IMR-90 (cell line): Measurements from ENCODE around the gene ZNF521. TPM values are rescaled to one million over a fixed set of nuclear protein-coding genes. Genes with fewer than 3 reads are reported as not detected.

Experiments used
- ATAC-seq: fragments of 200-7000 bp; cut with Tn5 transposase; 2 replicates; pipeline ENCODE4 v1.9.1; 2020; ENCODE audit warnings: low read depth, mild to moderate bottlenecking, moderate library complexity
- BruUV-seq: library from RNA; stranded (reverse); fragments of 400-500 nt; replicated peaks from 2 replicates; lab custom pipeline; 2021; lab: Mats Ljungman, UMichigan
- CTCF ChIA-PET: fragments of 300-600 bp; formaldehyde crosslinking; extraction: SDS; loops from one replicate; lab custom pipeline; 2021; ENCODE audit warnings: antibody characterized with exemption; lab: Yijun Ruan, JAX
- POLR2A ChIA-PET: fragments of 300-600 bp; sonication (Branson Sonifier 250); formaldehyde crosslinking; loops from one replicate; lab custom pipeline; 2022; ENCODE audit warnings: antibody characterized with exemption; ENCODE audit not compliant: unreplicated experiment; lab: Charles Lee
- DNase-seq: peaks from one replicate; pipeline ENCODE4 v3.0.0; 2013
- H2AFZ ChIP-seq: replicated peaks from 2 replicates; pipeline ENCODE3; 2013; ENCODE audit warnings: low read length, mild to moderate bottlenecking; ENCODE audit not compliant: poor library complexity
- H2AK5ac ChIP-seq: 2 replicates; pipeline ENCODE4 v1.6.1; 2013; ENCODE audit warnings: low read depth, low read length, inconsistent platforms
- H2AK9ac ChIP-seq: replicated peaks from 2 replicates; pipeline ENCODE3; 2013; ENCODE audit warnings: mild to moderate bottlenecking, low read depth, low read length, moderate library complexity; ENCODE audit not compliant: poor library complexity
- H2BK120ac ChIP-seq: 2 replicates; pipeline ENCODE4 v1.6.1; 2013; ENCODE audit warnings: low read depth, low read length, inconsistent platforms
- H2BK15ac ChIP-seq: 3 replicates; pipeline ENCODE4 v1.6.1; 2013; ENCODE audit warnings: low read depth, low read length, inconsistent platforms
- H2BK20ac ChIP-seq: 2 replicates; pipeline ENCODE4 v1.6.1; 2013; ENCODE audit warnings: low read depth, mild to moderate bottlenecking, inconsistent platforms, low read length, moderate library complexity
- H2BK5ac ChIP-seq: 2 replicates; pipeline ENCODE4 v1.6.1; 2013; ENCODE audit warnings: mild to moderate bottlenecking, low read depth, low read length, inconsistent platforms; ENCODE audit not compliant: poor library complexity, severe bottlenecking
- H3K14ac ChIP-seq: replicated peaks from 2 replicates; pipeline ENCODE4 v1.6.1; 2013; ENCODE audit warnings: low read depth, low read length, inconsistent platforms
- H3K18ac ChIP-seq: 2 replicates; pipeline ENCODE4 v1.6.1; 2013; ENCODE audit warnings: low read depth, low read length, control low read depth
- H3K23ac ChIP-seq: 2 replicates; pipeline ENCODE4 v1.6.1; 2013; ENCODE audit warnings: low read depth, low read length, inconsistent platforms
- H3K27ac ChIP-seq: 2 replicates; pipeline ENCODE4 v1.5.1; 2013; ENCODE audit warnings: mild to moderate bottlenecking, control low read depth, low read length; ENCODE audit not compliant: insufficient read depth
- H3K27me3 ChIP-seq: 2 replicates; pipeline ENCODE4 v1.6.1; 2013; ENCODE audit warnings: low read length; ENCODE audit not compliant: control insufficient read depth, insufficient read depth
- H3K36me3 ChIP-seq: 2 replicates; pipeline ENCODE4 v1.6.1; 2013; ENCODE audit warnings: low read length, mixed read lengths; ENCODE audit not compliant: control insufficient read depth, insufficient read depth
- H3K4ac ChIP-seq: 2 replicates; pipeline ENCODE4 v1.6.1; 2013; ENCODE audit warnings: low read depth, low read length, inconsistent platforms
- H3K4me1 ChIP-seq: 2 replicates; pipeline ENCODE4 v1.6.1; 2013; ENCODE audit warnings: low read length, mixed read lengths; ENCODE audit not compliant: control insufficient read depth, insufficient read depth
- H3K4me2 ChIP-seq: 2 replicates; pipeline ENCODE4 v1.6.1; 2013; ENCODE audit warnings: low read depth, mild to moderate bottlenecking, control low read depth, low read length, moderate library complexity
- H3K4me3 ChIP-seq: 2 replicates; pipeline ENCODE4 v1.5.1; 2013; ENCODE audit warnings: low read depth, mild to moderate bottlenecking, control low read depth, low read length, moderate library complexity; ENCODE audit not compliant: insufficient read depth
- H3K56ac ChIP-seq: 2 replicates; pipeline ENCODE4 v1.6.1; 2013; ENCODE audit warnings: low read length, inconsistent platforms; ENCODE audit not compliant: insufficient read depth; ENCODE audit errors: extremely low read depth
- H3K79me1 ChIP-seq, 2 experiments: 2 replicates each; pipeline ENCODE4 v1.6.1; 2013; ENCODE audit warnings: low read length in 2 of 2, inconsistent platforms in 1 of 2, low read depth in 1 of 2
- H3K9ac ChIP-seq: 2 replicates; pipeline ENCODE4 v1.6.1; 2013; ENCODE audit warnings: low read depth, low read length, control low read depth
- H3K9me1 ChIP-seq: 2 replicates; pipeline ENCODE4 v1.6.1; 2013; ENCODE audit warnings: low read length, inconsistent platforms; ENCODE audit not compliant: insufficient read depth
- H3K9me3 ChIP-seq: 2 replicates; pipeline ENCODE4 v1.6.1; 2013; ENCODE audit warnings: low read length; ENCODE audit not compliant: control insufficient read depth, insufficient read depth
- H4K20me1 ChIP-seq: 2 replicates; pipeline ENCODE4 v1.6.1; 2013; ENCODE audit warnings: low read length, inconsistent platforms; ENCODE audit not compliant: insufficient read depth
- H4K5ac ChIP-seq: 2 replicates; pipeline ENCODE4 v1.6.1; 2013; ENCODE audit warnings: mild to moderate bottlenecking, low read depth, low read length, control low read depth
- H4K8ac ChIP-seq, 2 experiments: 2 replicates each; pipeline ENCODE4 v1.6.1; 2013; ENCODE audit warnings: low read depth in 2 of 2, low read length in 2 of 2, control low read depth in 1 of 2, inconsistent platforms in 1 of 2
- H4K91ac ChIP-seq: 2 replicates; pipeline ENCODE4 v1.6.1; 2013; ENCODE audit warnings: low read depth, low read length, inconsistent platforms; ENCODE audit not compliant: insufficient read depth
- USF2 ChIP-seq: fragments of 150-350 bp; IDR thresholded peaks from 2 replicates; pipeline ENCODE4 v1.6.1; 2017; ENCODE audit warnings: mild to moderate bottlenecking, antibody characterized with exemption, low read length, low read depth
- WGBS, 2 experiments: methylation state at CpG; one replicate each; pipeline versions ENCODE4 v1.1.5 to v1.1.7; 2013; ENCODE audit warnings: missing lambda C conversion rate in 2 of 2; ENCODE audit not compliant: insufficient read length in 1 of 2; ENCODE audit errors: extremely low coverage in 2 of 2; 5-methylcytosine and 5-hydroxymethylcytosine counted together
- dilution Hi-C: fragments of 300-500 bp; cut with HindIII; formaldehyde crosslinking; loops from one replicate; pipeline ENCODE4 v1.14.3; 2018; ENCODE audit warnings: low sequenced_read_pairs; ENCODE audit not compliant: unreplicated experiment
- in situ Hi-C: fragments of 300-500 bp; cut with MboI; formaldehyde crosslinking; loops from 3 replicates; pipeline ENCODE4 v1.14.3; 2019; ENCODE audit warnings: low sequenced_read_pairs, inconsistent platforms, mixed read lengths
- intact Hi-C: fragments of 100-400 bp; cut with micrococcal nuclease; formaldehyde crosslinking; loops from 2 replicates; pipeline ENCODE4 v1.10.0; 2022
- polyA plus RNA-seq, 3 experiments: library from polyadenylated mRNA; depleted of rRNA; stranded (reverse); fragments of >200 nt; gene quantifications; 2 replicates each; pipeline ENCODE4 v1.2.3, GENCODE V29; 2012; ENCODE audit warnings: low replicate concordance in 1 of 3
- total RNA-seq: library from RNA; depleted of rRNA; stranded (reverse); fragments of >200 nt; gene quantifications from 2 replicates; pipeline ENCODE4 v1.2.3, GENCODE V29; 2012
- TF ChIP-seq, protein P1 (sequence below): fragments of 150-350 bp; IDR thresholded peaks from 2 replicates; pipeline ENCODE4 v1.6.1; 2016; ENCODE audit warnings: low read depth, mild to moderate bottlenecking, low read length, moderate library complexity, borderline replicate concordance

The ZNF521 gene
- total and polyA plus RNA-seq, 2 of the 4 experiments (the other 2 are of a cell fraction): 21.5 to 59.3 TPM

DNA sequence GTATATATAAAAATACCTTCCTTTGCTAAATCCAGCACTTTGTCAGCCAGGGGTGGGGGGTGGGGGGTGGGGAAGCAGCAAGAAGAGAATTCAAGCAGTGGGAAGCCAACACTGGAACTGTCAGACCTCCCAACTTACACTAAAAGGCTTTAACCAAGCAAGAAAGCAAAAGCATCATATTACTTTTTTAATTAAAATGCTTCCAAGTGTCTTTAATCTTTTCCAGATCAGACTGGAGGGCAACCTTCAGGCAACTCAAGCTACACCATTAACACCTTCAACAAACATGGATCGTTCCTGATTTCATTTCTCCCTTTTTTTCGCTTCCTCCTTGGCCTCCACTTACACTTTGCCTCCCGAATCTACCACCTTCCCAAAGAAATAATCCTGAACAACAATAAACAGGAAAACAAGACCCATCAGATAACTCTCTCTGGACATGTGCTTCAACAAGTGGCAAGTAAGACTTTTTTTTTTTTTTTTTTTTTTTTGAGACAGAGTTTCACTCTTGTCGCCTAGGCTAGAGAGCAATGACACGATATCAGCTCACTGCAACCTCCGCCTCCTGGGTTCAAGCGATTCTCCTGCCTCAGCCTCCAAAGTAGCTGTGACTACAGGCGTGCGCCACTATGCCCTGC, 35.5 kb downstream of the ZNF521 start:
- Histone ChIP-seq H3K4me1 (peaks cover 5% of the 10 kb centered on the region), H4K8ac (no peak overlapping the region), H2BK15ac (no peak overlapping the region), H2BK120ac (no peak overlapping the region), H4K20me1 (no peaks in the 10 kb centered on the region), H2BK20ac (no peak overlapping the region), H2BK5ac (no peak overlapping the region), H2AK5ac (no peak overlapping the region), H3K23ac (no peak overlapping the region), H3K4me2 (no peak overlapping the region), H3K56ac (no peak overlapping the region), H4K91ac (no peak overlapping the region), H2AFZ (no peak overlapping the region), H3K14ac (no peak overlapping the region), H2AK9ac (no peak overlapping the region), H3K9me3 (no peaks in the 10 kb centered on the region), H3K27ac (no peak overlapping the region), H3K79me1 (peaks cover 3 to 10% of the 10 kb centered on the region in 2 experiments; a peak in 2 of 4 replicates), H3K9ac (no peak overlapping the region), H3K9me1 (no peaks in the 10 kb centered on the region), H3K36me3 (peaks cover 10% of the 10 kb centered on the region), H3K4ac (no peak overlapping the region), H3K27me3 (no peaks in the 10 kb centered on the region), H4K5ac (no peak overlapping the region), H3K18ac (no peak overlapping the region), H3K4me3 (no peak overlapping the region)
- dilution Hi-C loops (no loop called here), intact Hi-C loops (no loop called here), in situ Hi-C loops (no loop called here)
- ATAC-seq (no peak), DNase-seq (no peak)
- ChIA-PET CTCF (no interaction called here), POLR2A (interaction anchor here (0.5 kb wide), 1 partner anchor 35 kb away, joined by 3 read pairs; no protein-coding TSS in a partner anchor)
- no TSS peak for BruUV-seq
- WGBS, 2 experiments: 40% methylated on average over 1 of the region's 9 CpGs; no CpG with 5 or more reads in 1 of the 2 experiments
- TF ChIP-seq, protein P1, sequence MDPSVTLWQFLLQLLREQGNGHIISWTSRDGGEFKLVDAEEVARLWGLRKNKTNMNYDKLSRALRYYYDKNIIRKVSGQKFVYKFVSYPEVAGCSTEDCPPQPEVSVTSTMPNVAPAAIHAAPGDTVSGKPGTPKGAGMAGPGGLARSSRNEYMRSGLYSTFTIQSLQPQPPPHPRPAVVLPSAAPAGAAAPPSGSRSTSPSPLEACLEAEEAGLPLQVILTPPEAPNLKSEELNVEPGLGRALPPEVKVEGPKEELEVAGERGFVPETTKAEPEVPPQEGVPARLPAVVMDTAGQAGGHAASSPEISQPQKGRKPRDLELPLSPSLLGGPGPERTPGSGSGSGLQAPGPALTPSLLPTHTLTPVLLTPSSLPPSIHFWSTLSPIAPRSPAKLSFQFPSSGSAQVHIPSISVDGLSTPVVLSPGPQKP: no peak
- no peak for TF ChIP-seq USF2
